Endodermal cell (in vitro differentiated cells): ENCODE results near the gene PREP. TPM values are rescaled to one million over a fixed set of nuclear protein-coding genes. Genes with fewer than 3 reads are reported as not detected.

Experiments
- DNase-seq: peaks from one replicate; pipeline ENCODE4 v3.0.0-alpha.2; 2017
- H3K27ac ChIP-seq: 2 replicates; pipeline ENCODE4 v1.5.1; 2013; ENCODE audit warnings: mild to moderate bottlenecking, low read depth, low read length, moderate library complexity
- H3K27me3 ChIP-seq: 2 replicates; pipeline ENCODE4 v1.6.1; 2013; ENCODE audit warnings: mild to moderate bottlenecking, low read length, moderate library complexity; ENCODE audit not compliant: insufficient read depth, control insufficient read depth, poor library complexity, severe bottlenecking
- H3K36me3 ChIP-seq: 2 replicates; pipeline ENCODE4 v1.7.0; 2013; ENCODE audit warnings: mild to moderate bottlenecking, low read length, moderate library complexity; ENCODE audit not compliant: control insufficient read depth, insufficient read depth
- H3K4me1 ChIP-seq: one replicate; pipeline ENCODE4 v1.7.0; 2013; ENCODE audit warnings: low read length; ENCODE audit not compliant: control insufficient read depth, insufficient read depth
- H3K4me3 ChIP-seq: 2 replicates; pipeline ENCODE4 v1.5.1; 2013; ENCODE audit warnings: mild to moderate bottlenecking, low read length, moderate library complexity
- H3K9ac ChIP-seq: 2 replicates; pipeline ENCODE4 v1.6.1; 2013; ENCODE audit warnings: mild to moderate bottlenecking, low read length, moderate library complexity; ENCODE audit not compliant: poor library complexity, severe bottlenecking; ENCODE audit errors: extremely low read depth
- H3K9me3 ChIP-seq: 2 replicates; pipeline ENCODE4 v1.6.1; 2013; ENCODE audit warnings: mild to moderate bottlenecking, low read length, moderate library complexity; ENCODE audit not compliant: control insufficient read depth
- H3K27ac Mint-ChIP-seq: 2 replicates; pipeline ENCODE4 v1.8.0; 2020; ENCODE audit warnings: mixed read lengths
- H3K27me3 Mint-ChIP-seq: 2 replicates; pipeline ENCODE4 v1.8.0; 2021; ENCODE audit warnings: mild to moderate bottlenecking, mixed read lengths; ENCODE audit not compliant: insufficient read depth
- H3K36me3 Mint-ChIP-seq: 2 replicates; pipeline ENCODE4 v1.8.0; 2020; ENCODE audit warnings: low read depth, mixed read lengths
- H3K4me1 Mint-ChIP-seq: 2 replicates; pipeline ENCODE4 v1.8.0; 2020; ENCODE audit warnings: mixed read lengths
- H3K4me3 Mint-ChIP-seq: 2 replicates; pipeline ENCODE4 v1.8.0; 2020; ENCODE audit warnings: mild to moderate bottlenecking, moderate library complexity, mixed read lengths
- H3K9me3 Mint-ChIP-seq: 2 replicates; pipeline ENCODE4 v1.8.0; 2020; ENCODE audit warnings: mild to moderate bottlenecking, mixed read lengths
- CTCF ChIP-seq: fragments of 200-600 bp; sonication (generic); conservative IDR thresholded peaks from 2 replicates; pipeline ENCODE4 v1.5.0; 2021; ENCODE audit warnings: antibody characterized with exemption, mild to moderate bottlenecking
- WGBS, 2 experiments: methylation state at CpG; one replicate each; pipeline versions ENCODE4 v1.1.5 to v1.1.7; 2013; ENCODE audit warnings: missing lambda C conversion rate in 2 of 2, mixed read lengths in 1 of 2; ENCODE audit not compliant: insufficient coverage in 1 of 2, insufficient read length in 1 of 2; 5-methylcytosine and 5-hydroxymethylcytosine counted together
- total RNA-seq, 2 donors: library from RNA; stranded (reverse); fragmentation: NEBNext Ultra II Directional in 1 of 2; extraction: Animal tissue kit (Norgen Biotek cat#: 25700) in 1 of 2; gene quantifications; 2 replicates in 1 of 2; 3 replicates in 1 of 2; pipeline ENCODE4 v1.2.1, GENCODE V29; 2021

PREP gene
- total RNA-seq, 2 donors from 2014 or later: 42.9 to 52.2 TPM

- TF ChIP-seq CTCF: no peak
- H3K27ac ChIP-seq: no peak overlapping the region
- H3K9me3 Mint-ChIP-seq: no peaks in the 10 kb centered on the region
- no peaks in the 10 kb centered on the region for H3K4me1 ChIP-seq
- peaks cover 6% of the 10 kb centered on the region for H3K4me1 Mint-ChIP-seq
- no peaks in the 10 kb centered on the region for H3K27me3 Mint-ChIP-seq
- H3K9me3 ChIP-seq: no peaks in the 10 kb centered on the region
- DNase-seq: no peak
- peaks cover 8% of the 10 kb centered on the region for H3K36me3 ChIP-seq
- no peak overlapping the region for H3K4me3 Mint-ChIP-seq
- peaks cover 2% of the 10 kb centered on the region for H3K36me3 Mint-ChIP-seq
- WGBS, 2 experiments: 94% methylated on average over 3 to 5 of the region's 5 CpGs
- H3K27me3 ChIP-seq: no peaks in the 10 kb centered on the region
- no peak overlapping the region for H3K9ac ChIP-seq
- no peak overlapping the region for H3K27ac Mint-ChIP-seq
- no peak overlapping the region for H3K4me3 ChIP-seq
These were observed 94.0 kb downstream of the PREP start for GRCh38 chr6:105308840-105309239.

GRCh38 chr6:105305521-105305920, 97.4 kb downstream of the PREP start:
- Histone ChIP-seq H3K9me3 (no peaks in the 10 kb centered on the region), H3K4me3 (no peak overlapping the region), H3K4me1 (no peaks in the 10 kb centered on the region), H3K27ac (no peak overlapping the region), H3K9ac (no peak overlapping the region), H3K36me3 (no peaks in the 10 kb centered on the region), H3K27me3 (no peaks in the 10 kb centered on the region)
- Mint-ChIP-seq H3K27me3 (no peaks in the 10 kb centered on the region), H3K4me1 (peaks cover 6% of the 10 kb centered on the region), H3K9me3 (no peaks in the 10 kb centered on the region), H3K4me3 (no peak overlapping the region), H3K27ac (no peak overlapping the region), H3K36me3 (peaks cover 3% of the 10 kb centered on the region)
- 67 to 88% methylated on average over 1 of the region's 1 CpG for WGBS, 2 experiments
- TF ChIP-seq CTCF: no peak
- no peak for DNase-seq

- Histone ChIP-seq H3K27ac (no peak overlapping the region), H3K36me3 (no peaks in the 10 kb centered on the region), H3K4me3 (no peak overlapping the region), H3K4me1 (no peaks in the 10 kb centered on the region), H3K27me3 (no peaks in the 10 kb centered on the region), H3K9ac (no peak overlapping the region), H3K9me3 (no peaks in the 10 kb centered on the region)
- H3K4me1 Mint-ChIP-seq: peaks cover 6% of the 10 kb centered on the region
- no peak for DNase-seq
- TF ChIP-seq CTCF: no peak
- H3K36me3 Mint-ChIP-seq: peaks cover 3% of the 10 kb centered on the region
- no peak overlapping the region for H3K4me3 Mint-ChIP-seq
- H3K27ac Mint-ChIP-seq: no peak overlapping the region
- no peaks in the 10 kb centered on the region for H3K27me3 Mint-ChIP-seq
- no peaks in the 10 kb centered on the region for H3K9me3 Mint-ChIP-seq
These were observed 98.1 kb downstream of the PREP start for GRCh38 chr6:105304825-105305224.
